HEK293 (cell line): Measurements from ENCODE around the gene RSRC1.

Experiments used
- CTCF ChIA-PET: fragments of 350-600 bp; formaldehyde crosslinking; extraction: SDS; loops from one replicate; lab custom pipeline; 2021; ENCODE audit warnings: antibody characterized with exemption; lab: Yijun Ruan, JAX
- POLR2A ChIA-PET: fragments of 300-600 bp; formaldehyde crosslinking; extraction: SDS; loops from one replicate; lab custom pipeline; 2020; ENCODE audit warnings: antibody characterized with exemption, inconsistent platforms; lab: Yijun Ruan, JAX
- H3K27ac ChIP-seq: fragments of 200-500 bp; sonication (Bioruptor generic); 2 replicates; pipeline ENCODE4 v1.5.1; 2014; ENCODE audit warnings: low read depth, low read length, control low read depth, inconsistent platforms; ENCODE audit errors: extremely low read depth
- H3K36me3 ChIP-seq, 2 experiments: fragments of 200-500 bp in 1 of 2; sonication (Bioruptor generic) in 1 of 2; 1 replicate in 1 of 2; 2 replicates in 1 of 2; pipeline ENCODE4 v1.5.1; 2014 to 2017; ENCODE audit warnings: inconsistent platforms in 2 of 2, low read length in 2 of 2; ENCODE audit not compliant: control insufficient read depth in 2 of 2, insufficient read depth in 1 of 2
- H3K4me1 ChIP-seq: fragments of 200-500 bp; sonication (Bioruptor generic); 2 replicates; pipeline ENCODE4 v1.5.1; 2014; ENCODE audit warnings: mild to moderate bottlenecking, low read length, inconsistent platforms; ENCODE audit not compliant: control insufficient read depth, insufficient read depth
- H3K4me3 ChIP-seq: 2 replicates; pipeline ENCODE4 v1.5.1; 2011; ENCODE audit warnings: low read depth, mild to moderate bottlenecking, control low read depth, low read length, moderate library complexity
- H3K9me3 ChIP-seq: fragments of 200-500 bp; sonication (Bioruptor generic); 2 replicates; pipeline ENCODE4 v1.5.1; 2014; ENCODE audit warnings: low read depth, low read length, inconsistent platforms; ENCODE audit not compliant: control insufficient read depth, insufficient read depth
- BCL11B ChIP-seq: fragments of 450-650 bp; formaldehyde crosslinking; IDR thresholded peaks from 2 replicates; pipeline ENCODE4 v1.5.1; 2016; ENCODE audit warnings: low read depth, missing biosample characterization, missing genetic modification characterization
- GLIS2 ChIP-seq: fragments of 450-650 bp; formaldehyde crosslinking; IDR thresholded peaks from 2 replicates; pipeline ENCODE4 v1.5.1; 2016; ENCODE audit warnings: missing biosample characterization, missing genetic modification characterization
- MZF1 ChIP-seq: fragments of 450-650 bp; formaldehyde crosslinking; IDR thresholded peaks from 2 replicates; pipeline ENCODE4 v1.5.1; 2017; ENCODE audit warnings: missing biosample characterization, missing genetic modification characterization, borderline replicate concordance
- TCF7L2 ChIP-seq: IDR thresholded peaks from 2 replicates; pipeline ENCODE4 v1.6.1; 2011; ENCODE audit warnings: low read depth, mild to moderate bottlenecking, inconsistent platforms, low read length, moderate library complexity, borderline replicate concordance
- YY1 ChIP-seq: fragments of 450-650 bp; formaldehyde crosslinking; IDR thresholded peaks from 2 replicates; pipeline ENCODE4 v1.5.1; 2018; ENCODE audit warnings: missing biosample characterization, missing genetic modification characterization
- ZBTB20 ChIP-seq: fragments of 450-650 bp; formaldehyde crosslinking; IDR thresholded peaks from 2 replicates; pipeline ENCODE4 v1.5.1; 2016; ENCODE audit warnings: missing biosample characterization, missing genetic modification characterization
- ZBTB6 ChIP-seq: fragments of 450-650 bp; formaldehyde crosslinking; IDR thresholded peaks from 2 replicates; pipeline ENCODE4 v1.5.1; 2017; ENCODE audit warnings: missing biosample characterization, missing genetic modification characterization
- ZBTB7A ChIP-seq: fragments of 450-650 bp; formaldehyde crosslinking; IDR thresholded peaks from 2 replicates; pipeline ENCODE4 v1.5.1; 2016; ENCODE audit warnings: low read depth, missing biosample characterization, missing genetic modification characterization
- ZFP3 ChIP-seq: fragments of 450-650 bp; formaldehyde crosslinking; IDR thresholded peaks from 2 replicates; pipeline ENCODE4 v1.5.1; 2016; ENCODE audit warnings: low read depth, missing biosample characterization, missing genetic modification characterization
- ZFP69B ChIP-seq: fragments of 450-650 bp; formaldehyde crosslinking; IDR thresholded peaks from 2 replicates; pipeline ENCODE4 v1.5.1; 2016; ENCODE audit warnings: missing biosample characterization, missing genetic modification characterization
- ZNF10 ChIP-seq: fragments of 450-650 bp; formaldehyde crosslinking; IDR thresholded peaks from 2 replicates; pipeline ENCODE4 v1.5.1; 2017; ENCODE audit warnings: missing biosample characterization, missing genetic modification characterization
- ZNF155 ChIP-seq: fragments of 450-650 bp; formaldehyde crosslinking; IDR thresholded peaks from 2 replicates; pipeline ENCODE4 v1.5.1; 2016; ENCODE audit warnings: missing biosample characterization, missing genetic modification characterization
- ZNF2 ChIP-seq: fragments of 450-650 bp; formaldehyde crosslinking; IDR thresholded peaks from 2 replicates; pipeline ENCODE4 v1.5.1; 2016; ENCODE audit warnings: missing biosample characterization, missing genetic modification characterization
- ZNF416 ChIP-seq: fragments of 450-650 bp; formaldehyde crosslinking; IDR thresholded peaks from 2 replicates; pipeline ENCODE4 v1.5.1; 2016; ENCODE audit warnings: missing biosample characterization, missing genetic modification characterization
- ZNF423 ChIP-seq: fragments of 450-650 bp; formaldehyde crosslinking; IDR thresholded peaks from 2 replicates; pipeline ENCODE4 v1.5.1; 2016; ENCODE audit warnings: missing biosample characterization, missing genetic modification characterization
- ZNF48 ChIP-seq: fragments of 450-650 bp; formaldehyde crosslinking; IDR thresholded peaks from 2 replicates; pipeline ENCODE4 v1.5.1; 2016; ENCODE audit warnings: missing biosample characterization, missing genetic modification characterization
- ZNF626 ChIP-seq: fragments of 450-650 bp; sonication (Bioruptor Pico); formaldehyde crosslinking; IDR thresholded peaks from 2 replicates; pipeline ENCODE4 v1.5.1; 2018; ENCODE audit warnings: missing biosample characterization, missing genetic modification characterization, inconsistent platforms
- ZNF654 ChIP-seq: fragments of 450-650 bp; formaldehyde crosslinking; IDR thresholded peaks from 2 replicates; pipeline ENCODE4 v1.5.1; 2016; ENCODE audit warnings: low read depth, missing biosample characterization, missing genetic modification characterization
- ZNF670 ChIP-seq: fragments of 450-650 bp; formaldehyde crosslinking; IDR thresholded peaks from 2 replicates; pipeline ENCODE4 v1.5.1; 2016; ENCODE audit warnings: missing biosample characterization, missing genetic modification characterization, low read depth
- ZNF830 ChIP-seq: fragments of 450-650 bp; IDR thresholded peaks from 2 replicates; pipeline ENCODE4 v1.5.0; 2018; ENCODE audit warnings: missing biosample characterization, missing genetic modification characterization, low read depth, mild to moderate bottlenecking, moderate library complexity
- ZSCAN23 ChIP-seq: fragments of 450-650 bp; formaldehyde crosslinking; IDR thresholded peaks from 2 replicates; pipeline ENCODE4 v1.5.1; 2016; ENCODE audit warnings: missing biosample characterization, missing genetic modification characterization
- TF ChIP-seq, protein P1 (sequence below): fragments of 450-650 bp; formaldehyde crosslinking; IDR thresholded peaks from 2 replicates; pipeline ENCODE4 v1.5.1; 2016; ENCODE audit warnings: missing biosample characterization, missing genetic modification characterization
- TF ChIP-seq, protein P2 (sequence below): fragments of 450-650 bp; IDR thresholded peaks from 2 replicates; pipeline ENCODE4 v1.5.1; 2018; ENCODE audit warnings: missing biosample characterization, missing genetic modification characterization
- TF ChIP-seq, protein P3 (sequence below): fragments of 450-650 bp; formaldehyde crosslinking; IDR thresholded peaks from 2 replicates; pipeline ENCODE4 v1.5.1; 2016; ENCODE audit warnings: missing biosample characterization, missing genetic modification characterization

The RSRC1 gene

GRCh38 chr3:158148218-158148617 is 38.3 kb downstream of the RSRC1 start:
- H3K4me3 ChIP-seq, result no peak overlapping the region
- POLR2A ChIA-PET, result no interaction called here
- no peaks in the 10 kb centered on the region for H3K36me3 ChIP-seq
- H3K27ac ChIP-seq, result no peak overlapping the region
- H3K4me1 ChIP-seq, result no peaks in the 10 kb centered on the region
- TF ChIP-seq ZSCAN23 (tag by site-specific recombination) (no peak), GLIS2 (tag by site-specific recombination) (no peak), ZFP3 (tag by site-specific recombination) (no peak), BCL11B (tag by site-specific recombination) (no peak)
- TF ChIP-seq, protein P1, sequence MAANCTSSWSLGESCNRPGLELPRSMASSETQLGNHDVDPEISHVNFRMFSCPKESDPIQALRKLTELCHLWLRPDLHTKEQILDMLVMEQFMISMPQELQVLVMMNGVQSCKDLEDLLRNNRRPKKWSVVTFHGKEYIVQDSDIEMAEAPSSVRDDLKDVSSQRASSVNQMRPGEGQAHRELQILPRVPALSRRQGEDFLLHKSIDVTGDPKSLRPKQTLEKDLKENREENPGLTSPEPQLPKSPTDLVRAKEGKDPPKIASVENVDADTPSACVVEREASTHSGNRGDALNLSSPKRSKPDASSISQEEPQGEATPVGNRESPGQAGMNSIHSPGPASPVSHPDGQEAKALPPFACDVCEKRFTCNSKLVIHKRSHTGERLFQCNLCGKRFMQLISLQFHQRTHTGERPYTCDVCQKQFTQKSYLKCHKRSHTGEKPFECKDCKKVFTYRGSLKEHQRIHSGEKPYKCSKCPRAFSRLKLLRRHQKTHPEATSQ, result no peak
- H3K9me3 ChIP-seq, result no peaks in the 10 kb centered on the region
- CTCF ChIA-PET, result no interaction called here

DNA sequence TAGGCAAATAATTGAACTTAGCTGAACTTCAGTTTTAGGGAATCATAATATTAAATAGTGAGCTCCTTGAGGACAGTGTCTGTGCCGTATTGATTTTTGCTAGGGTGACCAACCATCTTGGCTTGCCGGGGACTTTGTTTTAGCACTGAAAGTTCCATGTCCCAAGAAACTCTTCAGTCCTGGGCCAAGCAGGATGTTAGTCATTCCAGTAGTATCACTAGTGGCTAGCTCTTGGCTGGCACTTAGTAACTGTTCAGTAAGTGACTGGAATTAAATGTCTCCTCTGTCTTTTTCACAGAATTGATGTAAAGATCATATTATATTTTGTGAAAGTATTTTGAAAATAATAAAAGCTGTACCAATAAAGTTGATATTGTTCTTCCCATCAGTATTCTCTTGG is 42.3 kb downstream of the RSRC1 start:
- TF ChIP-seq ZNF423 (tag by site-specific recombination) (no peak), ZNF626 (tag by site-specific recombination) (no peak), ZNF10 (no peak), ZNF48 (tag by site-specific recombination) (no peak), ZBTB20 (tag by site-specific recombination) (no peak), YY1 (tag by site-specific recombination) (no peak), ZNF670 (no peak), ZNF654 (tag by site-specific recombination) (no peak), TCF7L2 (no peak), ZNF830 (tag by site-specific recombination) (no peak), ZNF416 (tag by site-specific recombination) (no peak), ZBTB6 (tag by site-specific recombination) (no peak), ZNF155 (tag by site-specific recombination) (no peak), ZFP69B (tag by site-specific recombination) (no peak), ZBTB7A (tag by site-specific recombination) (no peak), ZNF2 (no peak), MZF1 (no peak)
- TF ChIP-seq, protein P2, sequence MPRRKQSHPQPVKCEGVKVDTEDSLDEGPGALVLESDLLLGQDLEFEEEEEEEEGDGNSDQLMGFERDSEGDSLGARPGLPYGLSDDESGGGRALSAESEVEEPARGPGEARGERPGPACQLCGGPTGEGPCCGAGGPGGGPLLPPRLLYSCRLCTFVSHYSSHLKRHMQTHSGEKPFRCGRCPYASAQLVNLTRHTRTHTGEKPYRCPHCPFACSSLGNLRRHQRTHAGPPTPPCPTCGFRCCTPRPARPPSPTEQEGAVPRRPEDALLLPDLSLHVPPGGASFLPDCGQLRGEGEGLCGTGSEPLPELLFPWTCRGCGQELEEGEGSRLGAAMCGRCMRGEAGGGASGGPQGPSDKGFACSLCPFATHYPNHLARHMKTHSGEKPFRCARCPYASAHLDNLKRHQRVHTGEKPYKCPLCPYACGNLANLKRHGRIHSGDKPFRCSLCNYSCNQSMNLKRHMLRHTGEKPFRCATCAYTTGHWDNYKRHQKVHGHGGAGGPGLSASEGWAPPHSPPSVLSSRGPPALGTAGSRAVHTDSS (tag by site-specific recombination), result no peak
- TF ChIP-seq, protein P3, sequence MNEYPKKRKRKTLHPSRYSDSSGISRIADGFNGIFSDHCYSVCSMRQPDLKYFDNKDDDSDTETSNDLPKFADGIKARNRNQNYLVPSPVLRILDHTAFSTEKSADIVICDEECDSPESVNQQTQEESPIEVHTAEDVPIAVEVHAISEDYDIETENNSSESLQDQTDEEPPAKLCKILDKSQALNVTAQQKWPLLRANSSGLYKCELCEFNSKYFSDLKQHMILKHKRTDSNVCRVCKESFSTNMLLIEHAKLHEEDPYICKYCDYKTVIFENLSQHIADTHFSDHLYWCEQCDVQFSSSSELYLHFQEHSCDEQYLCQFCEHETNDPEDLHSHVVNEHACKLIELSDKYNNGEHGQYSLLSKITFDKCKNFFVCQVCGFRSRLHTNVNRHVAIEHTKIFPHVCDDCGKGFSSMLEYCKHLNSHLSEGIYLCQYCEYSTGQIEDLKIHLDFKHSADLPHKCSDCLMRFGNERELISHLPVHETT (tag by site-specific recombination), result no peak
- TF ChIP-seq, protein P1, result no peak
- H3K27ac ChIP-seq, result no peak overlapping the region
- H3K36me3 ChIP-seq, result no peaks in the 10 kb centered on the region
- H3K9me3 ChIP-seq, result no peaks in the 10 kb centered on the region
- H3K4me1 ChIP-seq, result no peaks in the 10 kb centered on the region
- H3K4me3 ChIP-seq, result no peak overlapping the region
- ChIA-PET POLR2A (no interaction called here), CTCF (no interaction called here)
